Activated CD8-positive, alpha-beta memory T cell treated with anti-CD3 and anti-CD28 coated beads, Interleukin-2, amount 50 U/mL, for 24 hours (primary cell): ENCODE results near the gene HNRNPA2B1.
"Not testable (repeated sequence)": the region's sequence is repeated elsewhere in the genome, so short reads cannot be mapped to it uniquely, and the experiment has no call there.

Source experiments
- DNase-seq: peaks from one replicate; pipeline ENCODE4 v3.0.0-alpha.2; 2020; ENCODE audit errors: extremely low read depth

HNRNPA2B1 gene

DNA sequence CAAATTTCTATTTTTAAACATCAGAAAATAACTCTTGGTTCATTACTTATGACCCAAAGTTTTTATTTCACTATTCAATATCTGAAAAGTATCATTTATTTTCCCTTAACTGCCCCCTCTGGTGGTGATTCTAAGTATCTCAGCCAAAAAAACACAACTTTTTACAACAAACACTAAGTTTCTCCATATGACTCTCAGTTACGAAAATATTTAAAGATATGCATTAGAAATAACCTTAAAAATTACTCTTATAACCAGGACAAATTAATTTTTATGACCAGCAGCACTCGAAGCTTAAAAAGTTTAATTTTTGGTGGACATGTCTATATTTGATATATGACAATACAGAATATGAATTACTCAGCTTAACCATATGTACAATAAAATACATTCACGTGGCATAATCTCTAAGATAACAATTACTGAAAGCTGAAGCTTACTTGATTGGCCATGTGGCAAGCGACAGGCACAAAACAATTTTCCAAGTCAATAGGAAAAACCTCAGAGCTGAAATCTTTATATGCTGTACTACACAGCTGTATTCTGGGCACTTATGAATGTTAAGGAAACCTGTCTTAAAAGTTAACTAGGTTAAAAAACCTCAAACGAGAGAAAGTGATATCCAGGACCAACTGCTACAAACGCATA, 2.3 kb downstream of the HNRNPA2B1 start:
- no peak for DNase-seq

DNA sequence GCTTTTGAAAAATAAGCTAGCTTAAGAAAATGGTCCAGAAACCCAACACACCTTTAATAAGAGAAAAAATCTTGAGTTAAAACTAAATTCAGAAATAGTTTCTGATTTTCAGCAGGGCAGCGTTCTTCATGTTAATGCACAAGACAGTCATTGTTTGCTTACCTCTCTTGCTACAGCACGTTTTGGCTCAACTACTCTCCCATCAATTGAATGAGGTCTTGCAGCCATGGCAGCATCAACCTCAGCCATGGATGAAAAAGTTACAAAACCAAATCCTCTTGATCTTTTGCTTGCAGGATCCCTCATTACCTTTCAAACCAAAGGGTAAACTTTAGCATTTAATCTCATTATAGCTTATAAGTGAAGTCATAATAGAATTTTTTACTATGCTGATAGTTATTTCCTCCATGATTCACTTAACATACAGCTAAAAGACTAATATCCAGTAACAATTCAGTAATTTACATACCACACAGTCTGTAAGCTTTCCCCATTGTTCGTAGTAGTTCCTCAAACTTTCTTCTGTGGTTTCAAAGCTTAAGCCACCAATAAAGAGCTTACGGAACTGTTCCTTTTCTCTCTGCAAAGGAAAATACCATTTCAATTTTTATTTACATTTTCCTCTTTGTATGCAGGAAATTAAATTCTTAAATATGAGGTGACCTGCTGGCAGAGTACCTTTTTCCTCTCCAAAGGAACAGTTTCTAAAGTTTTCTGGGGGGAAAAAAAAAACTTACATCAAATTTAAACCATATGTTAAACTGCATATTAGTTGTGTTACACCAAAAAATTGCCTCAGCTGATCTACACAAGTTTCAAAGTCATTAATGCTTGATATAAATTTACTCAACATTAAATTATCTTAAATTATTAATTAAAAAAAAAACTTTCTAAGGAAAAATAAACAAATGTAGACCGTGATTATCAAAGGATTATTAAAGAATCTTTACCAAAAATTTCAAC, 3.1 kb downstream of the HNRNPA2B1 start:
- no peak for DNase-seq

- no peak for DNase-seq
These were observed 4.5 kb downstream of the HNRNPA2B1 start for GRCh38 chr7:26195867-26196657.

- DNase-seq = no peak
These were observed 5.4 kb downstream of the HNRNPA2B1 start for GRCh38 chr7:26195182-26195581.

DNA sequence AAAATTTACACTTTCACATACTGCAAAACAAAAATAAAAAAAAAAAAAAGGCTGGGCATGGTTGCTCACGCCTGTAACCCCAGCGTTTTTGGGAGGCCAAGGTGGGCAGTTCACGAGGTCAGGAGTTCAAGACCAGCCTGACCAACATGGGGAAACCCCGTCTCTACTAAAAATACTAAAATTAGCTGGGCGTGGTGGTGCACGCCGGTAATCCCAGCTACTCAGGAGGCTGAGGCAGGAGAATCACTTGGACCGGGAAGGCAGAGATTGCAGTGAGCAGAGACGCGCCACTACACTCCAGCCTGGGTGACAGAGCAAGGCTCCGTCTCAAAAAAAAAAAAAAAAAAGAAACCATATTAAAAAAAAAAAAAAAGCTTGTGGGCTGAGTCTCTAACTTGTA, 5.8 kb downstream of the HNRNPA2B1 start:
- DNase-seq = not testable (repeated sequence)

DNA sequence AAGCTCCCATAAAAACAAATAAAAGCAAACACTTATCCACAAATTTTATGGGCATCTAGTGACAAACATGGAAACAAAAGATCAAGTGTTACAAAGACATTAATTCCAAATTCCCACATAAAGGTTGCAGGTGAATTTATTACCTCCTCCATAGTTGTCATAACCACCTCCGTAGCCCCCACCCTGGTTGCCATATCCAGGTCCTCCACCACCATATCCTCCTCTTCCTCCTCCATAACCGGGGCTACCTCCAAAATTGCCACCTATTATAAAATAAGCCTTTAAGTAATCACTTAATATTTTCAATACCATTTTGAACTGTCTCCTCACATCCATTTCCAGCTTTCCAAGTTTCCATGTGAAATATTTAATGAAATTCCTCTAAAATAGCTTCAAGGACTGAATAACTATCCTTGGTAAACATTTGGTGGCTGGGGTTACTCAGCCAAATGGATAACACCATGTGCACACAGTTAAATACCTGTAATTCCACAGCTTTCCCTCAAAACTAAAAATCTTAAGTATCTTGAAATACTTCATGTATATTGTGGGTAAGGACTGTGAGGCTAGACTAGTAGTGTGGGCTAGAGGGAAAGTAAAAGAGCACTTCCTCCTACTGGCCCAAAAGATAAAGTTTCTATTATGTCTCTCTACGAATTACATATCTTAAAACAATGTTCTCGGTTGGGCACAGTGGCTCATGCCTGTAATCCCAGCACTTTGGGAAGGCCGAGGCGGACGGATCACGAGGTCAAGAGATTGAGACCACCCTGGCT, 6.9 kb downstream of the HNRNPA2B1 start:
- no peak for DNase-seq

DNA sequence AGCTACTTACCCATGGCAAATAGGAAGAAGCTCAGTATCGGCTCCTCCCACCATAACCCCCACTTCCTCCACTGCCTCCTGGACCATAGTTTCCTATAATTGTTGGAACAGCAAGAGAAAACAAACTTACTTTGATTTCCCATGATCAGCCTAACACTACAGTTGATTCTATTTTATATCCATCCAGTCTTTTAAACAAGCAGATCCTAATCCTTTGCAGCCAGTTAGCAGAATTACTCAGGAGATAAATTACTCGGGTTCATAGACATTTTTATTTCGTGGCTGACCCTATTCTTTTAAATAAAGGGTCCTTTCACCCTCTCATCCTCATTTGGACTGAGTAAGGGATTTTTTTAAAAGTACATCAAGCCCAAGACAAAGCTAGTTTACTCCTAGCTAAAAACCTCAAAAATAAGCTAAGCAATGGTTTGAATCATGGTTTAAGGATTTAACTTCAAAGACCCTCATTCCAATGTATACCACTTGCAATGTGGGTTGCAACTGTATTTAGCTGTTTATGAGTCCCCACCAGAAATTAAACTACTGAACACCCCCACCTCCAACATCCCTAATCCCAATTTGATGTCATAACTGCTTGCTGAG, 8.0 kb downstream of the HNRNPA2B1 start:
- no peak for DNase-seq

GRCh38 chr7:26191974-26192479, 8.5 kb downstream of the HNRNPA2B1 start:
- no peak for DNase-seq

- DNase-seq = no peak
These were observed 9.1 kb downstream of the HNRNPA2B1 start for GRCh38 chr7:26191233-26191973.

- DNase-seq = no peak
These were observed 10.1 kb downstream of the HNRNPA2B1 start for GRCh38 chr7:26190417-26190869.

DNA sequence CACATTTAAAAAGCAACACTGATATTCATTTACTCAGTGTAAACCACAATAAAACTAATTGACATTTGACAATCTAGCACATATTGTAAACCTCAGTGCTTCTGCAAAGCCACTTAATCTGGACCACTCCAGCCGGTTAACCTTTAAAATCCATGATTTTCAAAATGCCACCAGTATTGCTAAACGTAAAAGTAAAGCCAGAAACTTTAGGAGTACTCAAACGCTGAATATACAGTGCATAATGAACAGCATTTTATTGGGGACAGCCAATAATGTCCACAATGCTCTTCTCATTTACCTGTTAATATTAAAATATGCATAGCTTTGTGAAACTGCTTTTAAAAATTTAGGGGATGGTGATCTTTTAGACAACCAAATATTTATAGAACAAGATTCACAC, 10.8 kb downstream of the HNRNPA2B1 start:
- no peak for DNase-seq

- DNase-seq = no peak
These were observed 11.5 kb downstream of the HNRNPA2B1 start for GRCh38 chr7:26188957-26189541.

GRCh38 chr7:26188206-26188956, 12.2 kb downstream of the HNRNPA2B1 start:
- DNase-seq = no peak

GRCh38 chr7:26187380-26188205, 13.0 kb downstream of the HNRNPA2B1 start:
- no peak for DNase-seq

DNA sequence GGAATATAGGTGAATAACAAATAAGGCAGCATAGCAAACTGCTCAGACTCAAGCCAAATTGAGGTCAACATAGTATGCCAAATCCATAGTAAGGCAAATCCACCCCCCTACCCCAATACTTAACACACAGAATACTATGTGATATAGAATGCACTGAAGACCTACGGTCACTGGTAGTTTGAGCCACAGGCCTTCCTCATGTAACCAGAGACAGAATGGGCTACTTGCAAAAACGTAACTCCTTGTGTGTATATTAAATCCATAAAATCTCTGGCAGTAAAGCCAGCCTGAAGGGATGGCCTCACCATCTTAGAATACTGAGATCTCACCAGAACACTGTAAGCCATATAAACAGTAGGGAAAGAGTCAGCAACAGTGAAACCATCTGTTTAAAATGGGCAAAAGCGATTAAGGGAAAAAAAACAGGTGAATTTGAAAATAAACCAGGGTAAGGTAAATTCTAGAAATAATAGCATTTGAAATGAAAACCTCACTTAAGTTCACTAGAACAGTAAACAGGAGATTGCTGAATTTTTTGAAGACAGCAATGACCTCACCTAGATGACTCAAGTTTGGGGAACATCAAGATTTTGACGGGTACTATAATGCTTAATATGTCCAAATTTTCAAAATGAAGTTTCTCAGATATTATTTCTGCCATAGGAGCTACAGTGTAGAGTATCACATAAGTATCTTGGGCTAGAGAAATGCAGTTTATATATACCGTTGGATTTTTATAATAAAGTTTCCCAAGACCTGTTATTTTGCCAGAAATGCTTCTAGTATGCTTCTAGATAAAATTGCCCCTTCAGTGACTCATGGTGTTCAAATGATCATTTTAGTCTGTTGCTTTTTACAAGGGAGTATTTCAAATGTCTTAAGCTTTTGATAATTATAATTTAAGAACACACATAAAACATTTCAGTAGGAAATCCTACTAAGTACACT, 13.9 kb downstream of the HNRNPA2B1 start:
- no peak for DNase-seq

DNA sequence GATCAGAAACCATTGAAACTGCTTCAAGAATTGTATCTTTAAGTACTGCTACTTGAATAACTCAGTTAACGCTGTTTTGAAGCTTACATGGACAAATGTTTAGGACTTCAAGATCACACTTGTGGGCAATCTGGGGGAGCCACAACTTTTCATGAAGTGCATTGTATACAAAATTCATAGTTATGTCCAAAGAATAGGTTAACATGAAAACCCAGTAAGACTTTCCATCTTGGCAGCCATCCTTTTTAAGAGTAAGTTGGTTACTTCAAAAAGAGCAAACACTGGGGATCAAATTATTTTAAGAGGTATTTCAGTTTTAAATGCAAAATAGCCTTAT, 14.7 kb downstream of the HNRNPA2B1 start:
- DNase-seq = no peak
